ENCODE data around the gene MAP4K4. TPM values are rescaled to one million over a fixed set of nuclear protein-coding genes. Genes with fewer than 3 reads are reported as not detected.
A peak's percentile ranks its signal among the peaks of the same experiment; 100 is the strongest.

Gene MAP4K4
- 125 and 132 TPM in 2 replicates for total RNA-seq (2021)
- long read RNA-seq, partial matches to known transcripts, result 17 of 54 reads
- long read RNA-seq, other reads (novel, unspliced or antisense), result 37 of 54 reads

DNA sequence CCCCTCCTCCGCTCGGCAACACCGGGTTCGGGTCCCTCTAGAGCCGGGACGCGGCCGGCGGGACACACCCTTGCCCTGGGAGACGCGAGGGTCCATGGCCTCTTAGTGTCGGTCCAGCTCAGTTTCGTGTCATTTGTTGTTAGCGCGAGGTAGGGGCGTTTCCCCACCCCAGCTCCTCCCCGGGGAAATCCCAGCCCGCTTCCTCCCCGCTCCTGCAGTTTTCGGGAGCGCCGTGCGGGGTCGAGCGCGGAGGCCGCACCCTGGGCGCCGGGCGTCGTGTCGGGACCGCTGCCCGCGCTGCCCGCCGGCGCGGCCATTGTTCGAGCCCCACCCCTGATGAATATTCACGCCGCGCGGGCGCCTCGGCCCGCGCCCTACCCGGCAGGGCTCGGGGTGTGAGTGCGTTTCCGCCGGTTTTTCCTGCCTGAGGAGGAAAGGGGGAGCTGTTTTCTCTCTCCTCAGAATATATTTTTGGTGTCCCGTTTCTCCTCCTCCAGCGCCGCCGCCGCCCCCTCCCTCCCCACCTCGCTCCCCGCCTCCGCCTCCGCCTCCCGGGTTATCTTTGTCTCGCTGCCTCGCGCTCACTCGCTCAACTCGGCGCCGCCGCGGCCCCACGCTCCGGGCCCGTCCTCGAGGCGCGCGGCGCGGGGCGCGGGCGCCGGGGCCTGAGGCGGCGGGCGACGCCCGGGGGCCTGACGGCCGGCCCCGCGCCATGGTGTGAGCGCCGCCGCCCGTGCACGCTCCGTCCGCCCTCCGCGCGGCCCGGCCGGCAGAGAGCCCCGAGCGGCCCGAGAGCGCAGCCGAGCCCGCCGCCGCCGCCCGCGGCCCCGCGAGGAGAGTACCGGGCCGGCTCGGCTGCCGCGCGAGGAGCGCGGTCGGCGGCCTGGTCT is at the start of gene MAP4K4:
Gene MAP4K4, plus strand, starts transcription at position 584 of the 890 bp plus-strand sequence. CDS start 374 bp downstream, outside the sequence.
- Histone ChIP-seq H3K14ac (ENCODE audit: insufficient read depth, low read length) (peak within 1 kb of the TSS; percentile 80), H2BK12ac (ENCODE audit: insufficient read length, low read depth, low read length) (no peak within 1 kb of the TSS), H3K27ac (ENCODE audit: insufficient read length, low read depth, low read length) (no peak within 1 kb of the TSS), H4K8ac (replicated peaks; ENCODE audit: insufficient read length, low read depth, low read length) (no peak within 1 kb of the TSS), H2BK5ac (ENCODE audit: insufficient read length, low read length) (no peak within 1 kb of the TSS), H3K79me2 (ENCODE audit: insufficient read depth, low read length) (peaks cover 25% of the 10 kb centered on the region; the same call in 1 of the 2 replicates), H2AFZ (ENCODE audit: low read length) (no peak within 1 kb of the TSS), H2AK5ac (ENCODE audit: insufficient read length, low read length) (no peak within 1 kb of the TSS), H2BK15ac (ENCODE audit: low read depth, low read length) (no peak within 1 kb of the TSS), H3T11ph (ENCODE audit: low read length) (no peak within 1 kb of the TSS), H3K23ac (ENCODE audit: insufficient read length, low read depth, low read length) (no peak within 1 kb of the TSS), H3K9ac (ENCODE audit: extremely low read depth, insufficient read length, low read length) (peak within 1 kb of the TSS; percentile 78), H3K27me3 (ENCODE audit: insufficient read depth, low read length) (no peaks in the 10 kb centered on the region), H4K20me1 (ENCODE audit: control insufficient read depth, insufficient read depth, insufficient read length) (no peaks in the 10 kb centered on the region), H3K4ac (ENCODE audit: low read depth, low read length) (no peak within 1 kb of the TSS), H3K9me3 (ENCODE audit: control insufficient read depth, low read depth, low read length) (no peaks in the 10 kb centered on the region), H3K4me1 (ENCODE audit: insufficient read depth, low read length) (peaks cover 8% of the 10 kb centered on the region), H3K79me1 (ENCODE audit: insufficient read depth, low read depth, low read length, poor library complexity, severe bottlenecking) (peaks cover 5% of the 10 kb centered on the region), H3K4me2 (ENCODE audit: insufficient read depth, insufficient read length, low read length) (peak within 1 kb of the TSS; percentile 98), H3K23me2 (ENCODE audit: insufficient read length, low read depth, low read length, poor library complexity, severe bottlenecking) (peaks cover 18% of the 10 kb centered on the region), H4K91ac (ENCODE audit: insufficient read length, low read depth, low read length) (no peak within 1 kb of the TSS), H3K56ac (ENCODE audit: insufficient read length, low read depth, low read length) (no peak within 1 kb of the TSS), H4K5ac (ENCODE audit: insufficient read length, low read depth, low read length) (no peak within 1 kb of the TSS), H3K18ac (ENCODE audit: insufficient read length, low read depth, low read length) (peak within 1 kb of the TSS; percentile 51), H2BK20ac (ENCODE audit: low read depth, low read length, poor library complexity, severe bottlenecking) (no peak within 1 kb of the TSS), H2BK120ac (ENCODE audit: low read depth, low read length, poor library complexity, severe bottlenecking) (no peak within 1 kb of the TSS)
- peak within 1 kb of the TSS; percentile 84 to 93 for H3K4me3 Mint-ChIP-seq
- H3K36me3 Mint-ChIP-seq (ENCODE audit: insufficient read depth in 1 of 3, low read depth in 3 of 3), result peaks cover 5 to 15% (median 6%) of the 10 kb centered on the region in 3 experiments; a peak in 6 of 7 replicates
- DNase-seq, result peak; percentile 73
- H3K4me1 Mint-ChIP-seq, result peaks cover 11 to 14% of the 10 kb centered on the region in 2 experiments
- peaks cover 7% of the 10 kb centered on the region for H3K27me3 Mint-ChIP-seq (ENCODE audit: low read depth)
- H3K27ac Mint-ChIP-seq, result peak within 1 kb of the TSS; percentile 89 to 98 (median 94)
- no CpG with 5 or more reads among the region's 129 CpGs for WGBS (ENCODE audit: extremely low coverage, insufficient read length, low lambda C conversion rate)
- TF ChIP-seq, protein P1, sequence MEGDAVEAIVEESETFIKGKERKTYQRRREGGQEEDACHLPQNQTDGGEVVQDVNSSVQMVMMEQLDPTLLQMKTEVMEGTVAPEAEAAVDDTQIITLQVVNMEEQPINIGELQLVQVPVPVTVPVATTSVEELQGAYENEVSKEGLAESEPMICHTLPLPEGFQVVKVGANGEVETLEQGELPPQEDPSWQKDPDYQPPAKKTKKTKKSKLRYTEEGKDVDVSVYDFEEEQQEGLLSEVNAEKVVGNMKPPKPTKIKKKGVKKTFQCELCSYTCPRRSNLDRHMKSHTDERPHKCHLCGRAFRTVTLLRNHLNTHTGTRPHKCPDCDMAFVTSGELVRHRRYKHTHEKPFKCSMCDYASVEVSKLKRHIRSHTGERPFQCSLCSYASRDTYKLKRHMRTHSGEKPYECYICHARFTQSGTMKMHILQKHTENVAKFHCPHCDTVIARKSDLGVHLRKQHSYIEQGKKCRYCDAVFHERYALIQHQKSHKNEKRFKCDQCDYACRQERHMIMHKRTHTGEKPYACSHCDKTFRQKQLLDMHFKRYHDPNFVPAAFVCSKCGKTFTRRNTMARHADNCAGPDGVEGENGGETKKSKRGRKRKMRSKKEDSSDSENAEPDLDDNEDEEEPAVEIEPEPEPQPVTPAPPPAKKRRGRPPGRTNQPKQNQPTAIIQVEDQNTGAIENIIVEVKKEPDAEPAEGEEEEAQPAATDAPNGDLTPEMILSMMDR (conservative IDR thresholded peaks at IDR 0.05), result peak; percentile 49
- H3K9me3 Mint-ChIP-seq, result peaks cover 0 to 2% of the 10 kb centered on the region in 2 experiments; a peak in 2 of 5 replicates

Data from H9 (cell line).